HCT116 (cell line): ENCODE measurements around the gene LHFPL4.

ENCODE experiments used
- POLR2A ChIP-seq: IDR thresholded peaks from 2 replicates; pipeline ENCODE4 v1.7.0; 2011; ENCODE audit warnings: borderline replicate concordance; ENCODE audit not compliant: insufficient read depth, insufficient read length; ENCODE audit errors: extremely low read depth
- SRF ChIP-seq: IDR thresholded peaks from 2 replicates; pipeline ENCODE4 v1.6.1; 2012; ENCODE audit warnings: low read depth
- YY1 ChIP-seq: IDR thresholded peaks from 2 replicates; pipeline ENCODE4 v1.6.1; 2011; ENCODE audit warnings: low read length, low read depth, moderate library complexity, mild to moderate bottlenecking; ENCODE audit not compliant: insufficient replicate concordance; ENCODE audit errors: extremely low read depth
- TF ChIP-seq, protein P1 (sequence below), 3 experiments: fragments of 200-600 bp in 1 of 3; sonication (generic) in 1 of 3; IDR thresholded peaks in 2 of 3; conservative IDR thresholded peaks in 1 of 3; 2 replicates each; pipeline ENCODE4 v1.5.1; 2012 to 2017; ENCODE audit warnings: low read depth in 2 of 3, low read length in 2 of 3, antibody characterized with exemption in 1 of 3, borderline replicate concordance in 1 of 3, control low read depth in 1 of 3, mild to moderate bottlenecking in 1 of 3, mixed read lengths in 1 of 3, mixed run types in 1 of 3, moderate library complexity in 1 of 3; ENCODE audit not compliant: insufficient read depth in 1 of 3
- TF ChIP-seq, protein P2 (sequence below): IDR thresholded peaks from 2 replicates; pipeline ENCODE4 v1.6.1; 2012

DNA sequence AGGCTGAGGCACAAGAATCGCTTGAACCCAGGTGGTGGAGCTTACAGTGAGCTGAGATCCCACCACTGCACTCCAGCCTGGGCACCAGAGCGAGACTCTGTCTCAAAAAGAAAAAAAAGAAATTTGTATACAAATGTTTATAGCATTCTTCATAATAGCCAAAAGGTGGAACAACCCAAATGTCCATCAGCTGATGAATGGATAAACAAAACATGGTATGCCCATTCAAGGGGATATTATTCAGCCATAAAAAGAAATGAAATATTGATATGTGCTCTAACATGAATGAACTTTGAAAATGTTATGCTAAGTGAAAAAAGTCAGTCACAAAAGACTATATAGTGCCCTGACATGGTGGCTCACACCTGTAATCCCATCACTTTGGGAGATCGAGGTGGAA, 11.4 kb downstream of the LHFPL4 start:
- TF ChIP-seq, protein P1, sequence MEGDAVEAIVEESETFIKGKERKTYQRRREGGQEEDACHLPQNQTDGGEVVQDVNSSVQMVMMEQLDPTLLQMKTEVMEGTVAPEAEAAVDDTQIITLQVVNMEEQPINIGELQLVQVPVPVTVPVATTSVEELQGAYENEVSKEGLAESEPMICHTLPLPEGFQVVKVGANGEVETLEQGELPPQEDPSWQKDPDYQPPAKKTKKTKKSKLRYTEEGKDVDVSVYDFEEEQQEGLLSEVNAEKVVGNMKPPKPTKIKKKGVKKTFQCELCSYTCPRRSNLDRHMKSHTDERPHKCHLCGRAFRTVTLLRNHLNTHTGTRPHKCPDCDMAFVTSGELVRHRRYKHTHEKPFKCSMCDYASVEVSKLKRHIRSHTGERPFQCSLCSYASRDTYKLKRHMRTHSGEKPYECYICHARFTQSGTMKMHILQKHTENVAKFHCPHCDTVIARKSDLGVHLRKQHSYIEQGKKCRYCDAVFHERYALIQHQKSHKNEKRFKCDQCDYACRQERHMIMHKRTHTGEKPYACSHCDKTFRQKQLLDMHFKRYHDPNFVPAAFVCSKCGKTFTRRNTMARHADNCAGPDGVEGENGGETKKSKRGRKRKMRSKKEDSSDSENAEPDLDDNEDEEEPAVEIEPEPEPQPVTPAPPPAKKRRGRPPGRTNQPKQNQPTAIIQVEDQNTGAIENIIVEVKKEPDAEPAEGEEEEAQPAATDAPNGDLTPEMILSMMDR (IDR thresholded peaks at IDR 0.05 in 2 of 3, conservative IDR thresholded peaks at IDR 0.05 in 1 of 3; ENCODE audit: borderline replicate concordance in 1 of 3, insufficient read depth in 1 of 3, low read depth in 2 of 3, low read length in 2 of 3): no peak
- TF ChIP-seq POLR2A: no peak
- no peak for TF ChIP-seq YY1
- TF ChIP-seq SRF: no peak
- TF ChIP-seq, protein P2, sequence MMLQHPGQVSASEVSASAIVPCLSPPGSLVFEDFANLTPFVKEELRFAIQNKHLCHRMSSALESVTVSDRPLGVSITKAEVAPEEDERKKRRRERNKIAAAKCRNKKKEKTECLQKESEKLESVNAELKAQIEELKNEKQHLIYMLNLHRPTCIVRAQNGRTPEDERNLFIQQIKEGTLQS: no peak
